GM21723 (cell line): ENCODE data around the gene GNL3L.
"Not testable (repeated sequence)": the region's sequence is repeated elsewhere in the genome, so short reads cannot be mapped to it uniquely, and the experiment has no call there.

Source experiments
- ATAC-seq: cut with Tn5 transposase; IDR thresholded peaks from one replicate; pipeline ENCODE4 v1.9.1; 2021; ENCODE audit warnings: mild to moderate bottlenecking, moderate library complexity; ENCODE audit not compliant: unreplicated experiment

Gene GNL3L

DNA sequence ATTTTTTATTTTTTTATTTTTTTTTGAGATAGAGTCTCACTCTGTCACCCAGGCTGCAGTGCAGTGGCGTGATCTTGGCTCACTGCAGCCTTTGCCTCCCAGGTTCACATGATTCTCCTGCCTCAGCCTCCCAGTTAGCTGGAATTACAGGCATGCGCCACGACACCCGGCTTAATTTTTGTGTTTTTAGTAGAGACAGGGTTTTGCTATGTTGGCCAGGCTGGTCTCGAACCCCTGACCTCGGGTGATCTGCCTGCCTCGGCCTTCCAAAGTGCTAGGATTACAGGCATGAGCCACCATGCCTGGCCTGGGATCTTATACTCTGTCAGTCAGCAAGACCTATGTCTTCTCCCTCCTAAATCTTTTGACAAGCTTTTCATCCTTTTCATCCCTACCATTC lies 25.0 kb downstream of the GNL3L start:
- ATAC-seq = not testable (repeated sequence)

DNA sequence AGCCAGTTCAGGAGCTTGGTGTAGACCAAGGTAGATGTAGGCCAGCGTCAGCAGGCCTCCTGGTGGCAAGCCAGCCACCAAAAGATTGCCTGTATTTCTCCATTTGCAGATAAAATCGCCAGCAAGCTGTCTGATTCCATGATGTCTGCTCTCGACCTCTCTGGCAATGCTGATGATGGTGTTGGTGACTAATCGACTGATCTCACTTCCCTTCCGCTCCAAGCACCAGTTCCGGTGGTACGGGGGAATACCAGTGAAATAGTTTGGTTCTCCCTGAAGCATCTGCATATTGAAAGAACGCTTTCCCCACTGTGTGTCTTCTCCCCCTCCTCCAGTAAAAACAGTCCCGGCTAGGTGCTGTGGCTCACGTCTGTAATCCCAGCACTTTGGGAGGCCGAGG lies 30.4 kb downstream of the GNL3L start:
- ATAC-seq = no peak

DNA sequence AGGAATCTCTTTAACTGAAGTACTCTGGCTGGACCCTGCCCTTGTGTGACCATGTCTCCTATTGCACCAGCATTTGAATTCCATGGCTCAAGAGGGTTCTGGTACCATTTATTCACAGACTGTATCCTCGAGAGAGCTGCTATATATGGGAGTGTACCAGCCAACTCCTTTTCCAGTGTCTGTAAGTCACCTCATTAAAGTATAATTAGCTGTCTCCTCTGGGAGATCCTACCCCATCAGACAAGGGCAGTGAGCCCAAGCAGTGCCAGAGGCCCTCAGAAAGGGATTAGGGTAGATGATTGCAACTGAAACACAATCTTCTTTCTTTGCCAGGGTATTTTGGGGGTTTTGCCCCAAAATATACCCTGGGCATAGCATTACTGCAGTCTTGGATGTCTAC lies 31.6 kb downstream of the GNL3L start:
- no peak for ATAC-seq

DNA sequence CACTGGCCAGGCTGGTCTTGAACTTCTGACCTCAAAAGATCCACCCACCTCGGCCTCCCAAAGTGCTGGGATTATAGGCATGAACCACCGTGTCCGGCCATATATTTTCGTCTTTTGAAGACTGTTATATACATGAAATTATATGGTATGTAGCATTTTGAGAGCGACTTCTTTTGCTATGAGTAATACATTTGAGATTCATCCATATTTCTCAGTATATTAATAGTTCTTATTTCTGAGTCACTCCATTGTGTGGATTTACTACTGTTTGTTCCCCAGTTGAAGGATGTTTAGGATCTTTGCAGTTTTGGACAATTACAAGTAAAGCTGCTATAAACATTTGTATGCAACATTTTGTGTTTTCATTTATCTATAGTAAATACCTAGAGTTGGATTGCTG lies 34.9 kb downstream of the GNL3L start:
- ATAC-seq = no peak

DNA sequence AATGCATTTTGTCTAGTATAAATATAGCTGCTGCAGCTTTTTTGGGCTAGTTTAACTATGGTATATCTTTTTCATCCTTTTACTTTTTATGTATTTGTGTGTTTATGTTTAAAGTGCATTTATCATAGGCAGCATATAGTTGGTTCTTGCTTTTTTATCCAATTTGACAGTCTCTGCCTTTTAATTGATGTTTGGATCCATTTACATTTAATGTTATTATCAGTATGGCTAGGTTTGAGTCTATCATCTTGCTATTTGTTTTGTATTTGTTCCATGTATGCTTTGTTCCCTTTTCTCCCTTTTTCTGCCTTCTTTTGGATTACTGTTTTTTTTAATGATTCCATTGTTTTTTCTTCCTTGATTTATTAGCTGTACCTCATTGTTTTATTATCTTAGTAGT lies 40.3 kb downstream of the GNL3L start:
- no peak for ATAC-seq

DNA sequence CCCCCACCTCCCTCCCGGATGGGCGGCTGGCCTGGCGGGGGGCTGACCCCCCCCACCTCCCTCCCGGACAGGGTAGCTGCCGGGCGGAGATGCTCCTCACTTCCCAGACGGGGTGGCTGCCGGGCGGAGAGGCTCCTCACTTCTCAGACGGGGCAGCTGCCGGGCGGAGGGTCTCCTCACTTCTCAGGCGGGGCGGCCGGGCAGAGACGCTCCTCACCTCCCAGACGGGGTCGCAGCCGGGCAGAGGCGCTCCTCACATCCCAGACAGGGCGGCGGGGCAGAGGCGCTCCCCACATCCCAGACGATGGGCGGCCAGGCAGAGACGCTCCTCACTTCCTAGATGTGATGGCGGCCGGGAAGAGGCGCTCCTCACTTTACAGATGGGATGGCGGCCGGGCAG lies 42.6 kb downstream of the GNL3L start:
- not testable (repeated sequence) for ATAC-seq

DNA sequence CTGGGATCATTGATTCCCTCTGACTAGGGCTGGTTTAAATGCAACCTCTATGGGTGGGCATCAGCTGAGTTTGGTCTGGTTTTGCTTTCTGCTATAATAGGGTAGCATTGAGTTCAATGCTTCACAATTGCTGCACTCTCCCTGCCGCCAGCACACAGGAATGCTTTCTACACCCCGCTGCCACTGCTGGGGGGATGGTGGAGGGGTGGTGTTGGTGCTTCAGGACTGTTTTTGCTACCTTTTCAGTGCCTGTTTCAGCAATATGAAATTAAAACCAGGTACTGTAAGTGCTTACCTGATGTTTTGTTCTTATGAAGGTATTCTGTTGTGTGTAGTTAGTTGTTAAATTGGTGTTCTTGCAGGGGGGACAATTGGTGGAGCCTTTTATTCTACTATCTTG lies 67.7 kb downstream of the GNL3L start:
- ATAC-seq = no peak

DNA sequence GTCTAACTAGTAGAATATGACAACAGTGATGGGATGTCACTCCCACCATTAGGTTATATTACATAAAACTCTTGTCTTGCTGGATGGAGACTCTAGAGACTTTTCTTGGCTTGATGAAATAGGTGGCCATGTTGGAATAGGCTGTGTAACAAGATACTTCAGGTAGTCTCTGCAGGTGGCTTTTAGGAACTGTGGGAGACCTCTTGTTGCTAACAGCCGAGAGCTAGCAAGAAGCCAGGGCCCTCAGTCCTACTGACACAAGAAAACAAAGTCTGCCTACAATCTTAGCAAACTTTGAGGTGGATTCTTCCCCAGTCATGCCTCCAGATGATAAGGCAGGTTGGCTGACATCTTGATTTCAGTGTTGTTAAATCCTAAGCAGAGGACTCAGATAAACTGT lies 72.5 kb downstream of the GNL3L start:
- no peak for ATAC-seq
